Liver (tissue), 9 donors: Measurements from ENCODE around the gene GXYLT2. TPM values are rescaled to one million over a fixed set of nuclear protein-coding genes. Genes with fewer than 3 reads are reported as not detected.

ENCODE experiments used
- DNase-seq: peaks from one replicate; pipeline ENCODE4 v3.0.0-alpha.2; 2017; ENCODE audit warnings: low spot score
- H3K27ac ChIP-seq, 2 donors: one replicate each; pipeline ENCODE4 v1.7.0; 2013; ENCODE audit warnings: inconsistent platforms in 2 of 2, low read length in 2 of 2, control low read depth in 1 of 2, low read depth in 1 of 2, mild to moderate bottlenecking in 1 of 2
- H3K27me3 ChIP-seq, 4 donors: one replicate each; pipeline versions ENCODE4 v1.6.1 to v1.7.0; 2013; ENCODE audit warnings: low read length in 3 of 4, inconsistent platforms in 1 of 4, mild to moderate bottlenecking in 1 of 4, moderate library complexity in 1 of 4; ENCODE audit not compliant: control insufficient read depth in 4 of 4, insufficient read depth in 4 of 4
- H3K36me3 ChIP-seq, 4 donors: one replicate each; pipeline versions ENCODE4 v1.6.1 to v1.7.0; 2013; ENCODE audit warnings: low read length in 3 of 4, mild to moderate bottlenecking in 3 of 4, low read depth in 1 of 4, moderate library complexity in 1 of 4; ENCODE audit not compliant: control insufficient read depth in 4 of 4, insufficient read depth in 3 of 4
- H3K4me1 ChIP-seq, 4 donors: one replicate each; pipeline versions ENCODE4 v1.6.1 to v1.7.0; 2013; ENCODE audit warnings: low read length in 3 of 4, mild to moderate bottlenecking in 3 of 4, moderate library complexity in 1 of 4; ENCODE audit not compliant: control insufficient read depth in 4 of 4, insufficient read depth in 4 of 4
- H3K4me3 ChIP-seq, 3 donors: one replicate each; pipeline versions ENCODE4 v1.6.1 to v1.7.0; 2013; ENCODE audit warnings: low read length in 3 of 3, control low read depth in 1 of 3, low read depth in 1 of 3, mild to moderate bottlenecking in 1 of 3
- H3K9ac ChIP-seq, 2 donors: one replicate each; pipeline ENCODE4 v1.7.0; 2013; ENCODE audit warnings: low read length in 2 of 2, mild to moderate bottlenecking in 2 of 2, moderate library complexity in 2 of 2, control low read depth in 1 of 2, low read depth in 1 of 2
- H3K9me3 ChIP-seq, 4 donors: one replicate each; pipeline versions ENCODE4 v1.6.1 to v1.7.0; 2013; ENCODE audit warnings: low read length in 3 of 4; ENCODE audit not compliant: control insufficient read depth in 4 of 4
- ATF3 ChIP-seq: IDR thresholded peaks from 2 replicates; pipeline ENCODE4 v1.6.1; 2016; ENCODE audit warnings: antibody characterized with exemption
- CTCF ChIP-seq: fragments of 150-350 bp; IDR thresholded peaks from 2 replicates; pipeline ENCODE4 v1.5.1; 2017; ENCODE audit warnings: improper control_type of control experiment, low read depth, low read length; ENCODE audit not compliant: missing input control
- EGR1 ChIP-seq, 2 donors: IDR thresholded peaks; 2 replicates each; pipeline ENCODE4 v1.6.1; 2016 to 2018; ENCODE audit warnings: antibody characterized with exemption in 2 of 2, low read depth in 2 of 2
- FOXA1 ChIP-seq: IDR thresholded peaks from 2 replicates; pipeline ENCODE4 v1.6.1; 2016; ENCODE audit warnings: antibody characterized with exemption
- FOXA2 ChIP-seq: IDR thresholded peaks from 2 replicates; pipeline ENCODE4 v1.6.1; 2016; ENCODE audit warnings: antibody characterized with exemption
- GABPA ChIP-seq, 2 donors: IDR thresholded peaks in 1 of 2; conservative IDR thresholded peaks in 1 of 2; 2 replicates each; pipeline ENCODE4 v1.6.1; 2016; ENCODE audit warnings: antibody characterized with exemption in 2 of 2, mild to moderate bottlenecking in 1 of 2, moderate library complexity in 1 of 2
- HNF4A ChIP-seq, 2 donors: conservative IDR thresholded peaks; 2 replicates each; pipeline ENCODE4 v1.6.1; 2016; ENCODE audit warnings: antibody characterized with exemption in 2 of 2, mild to moderate bottlenecking in 2 of 2
- HNF4G ChIP-seq: IDR thresholded peaks from 2 replicates; pipeline ENCODE4 v1.6.1; 2016; ENCODE audit warnings: antibody characterized with exemption
- JUND ChIP-seq, 2 donors: IDR thresholded peaks; 2 replicates each; pipeline ENCODE4 v1.6.1; 2016; ENCODE audit warnings: antibody characterized with exemption in 2 of 2
- NR2F2 ChIP-seq: IDR thresholded peaks from 2 replicates; pipeline ENCODE4 v1.6.1; 2016; ENCODE audit warnings: antibody characterized with exemption
- RAD21 ChIP-seq, 2 donors: IDR thresholded peaks; 2 replicates each; pipeline ENCODE4 v1.6.1; 2016; ENCODE audit warnings: antibody characterized with exemption in 2 of 2, mild to moderate bottlenecking in 2 of 2
- REST ChIP-seq: IDR thresholded peaks from 2 replicates; pipeline ENCODE4 v1.6.1; 2016; ENCODE audit warnings: antibody characterized with exemption, mild to moderate bottlenecking
- RXRA ChIP-seq, 2 donors: IDR thresholded peaks; 2 replicates each; pipeline ENCODE4 v1.6.1; 2017 to 2018; ENCODE audit warnings: antibody characterized with exemption in 2 of 2, mild to moderate bottlenecking in 1 of 2
- SP1 ChIP-seq: IDR thresholded peaks from 2 replicates; pipeline ENCODE4 v1.6.1; 2018; ENCODE audit warnings: antibody characterized with exemption, mild to moderate bottlenecking
- TAF1 ChIP-seq: conservative IDR thresholded peaks from 2 replicates; pipeline ENCODE4 v1.6.1; 2016; ENCODE audit warnings: antibody characterized with exemption, mild to moderate bottlenecking
- YY1 ChIP-seq: IDR thresholded peaks from 2 replicates; pipeline ENCODE4 v1.6.1; 2016; ENCODE audit warnings: antibody characterized with exemption, mild to moderate bottlenecking
- ZBTB33 ChIP-seq: IDR thresholded peaks from 2 replicates; pipeline ENCODE4 v1.6.1; 2016; ENCODE audit warnings: antibody characterized with exemption
- WGBS: extraction: QIAGEN DNeasy Blood & Tissue Kit; methylation state at CpG from one replicate; pipeline ENCODE4 v1.1.7; 2013; 5-methylcytosine and 5-hydroxymethylcytosine counted together
- polyA plus RNA-seq, 2 donors: library from polyadenylated mRNA; stranded (reverse) in 1 of 2; unstranded in 1 of 2; fragments of 200-250 nt in 1 of 2; fragments of >200 nt in 1 of 2; fragmentation: Nextera tagmentation in 1 of 2; extraction: Ambion mirVana in 1 of 2; gene quantifications; one replicate each; pipeline versions ENCODE4 v1.2.1 to v1.2.3, GENCODE V29; 2013 to 2015
- total RNA-seq, 2 donors: library from RNA; depleted of rRNA; stranded (reverse); fragments of >200 nt; gene quantifications; one replicate each; pipeline ENCODE4 v1.2.3, GENCODE V29; 2014
- donor health status: healthy.
- donor health status: healthy.
- donor health status: healthy.
- donor health status: healthy.
- donor health status: healthy.

GXYLT2 gene
- total and polyA plus RNA-seq, 4 donors: 0.06 to 0.98 (median 0.10) TPM

- Histone ChIP-seq H3K36me3 (no peaks in the 10 kb centered on the region), H3K9me3 (no peaks in the 10 kb centered on the region), H3K4me1 (peaks cover 0 to 12% (median 10%) of the 10 kb centered on the region in 4 donors), H3K27ac (no peak overlapping the region), H3K9ac (no peak overlapping the region), H3K27me3 (peaks cover 0 to 4% (median under 1%) of the 10 kb centered on the region in 4 donors), H3K4me3 (no peak overlapping the region)
- 91% methylated on average over 10 of the region's 10 CpGs for WGBS
- no peak for DNase-seq
- TF ChIP-seq ZBTB33 (no peak), CTCF (no peak), HNF4A (conservative IDR thresholded peaks at IDR 0.05) (no peak), YY1 (no peak), FOXA1 (no peak)
These were observed 2.5 kb downstream of the GXYLT2 start for GRCh38 chr3:72890166-72890925.

- Histone ChIP-seq H3K9me3 (no peaks in the 10 kb centered on the region), H3K27ac (no peak overlapping the region), H3K9ac (no peak overlapping the region), H3K36me3 (no peaks in the 10 kb centered on the region), H3K4me1 (peaks cover 0 to 12% (median 10%) of the 10 kb centered on the region in 4 donors), H3K27me3 (peaks cover 0 to 2% (median 0%) of the 10 kb centered on the region in 4 donors), H3K4me3 (no peak overlapping the region)
- WGBS: 57% methylated on average over 8 of the region's 8 CpGs
- DNase-seq: no peak
- TF ChIP-seq JUND (IDR thresholded peaks at IDR 0.05) (no peak), EGR1 (IDR thresholded peaks at IDR 0.05; ENCODE audit: low read depth in 2 of 2) (no peak), FOXA2 (no peak), RAD21 (IDR thresholded peaks at IDR 0.05) (no peak), HNF4A (conservative IDR thresholded peaks at IDR 0.05) (no peak), ATF3 (no peak), ZBTB33 (no peak), TAF1 (no peak), RXRA (IDR thresholded peaks at IDR 0.05) (no peak), REST (no peak), SP1 (no peak), NR2F2 (no peak), GABPA (IDR thresholded peaks at IDR 0.05 in 1 of 2, conservative IDR thresholded peaks at IDR 0.05 in 1 of 2) (no peak), FOXA1 (no peak), HNF4G (no peak)
These were observed 3.4 kb downstream of the GXYLT2 start for GRCh38 chr3:72891053-72891855.
